Measurements from ENCODE around the gene THSD1. TPM values are rescaled to one million over a fixed set of nuclear protein-coding genes. Genes with fewer than 3 reads are reported as not detected.

THSD1 gene
- total RNA-seq, 4 donors from 2014 or later = 6.1 to 12.8 (median 7.9) TPM

GRCh38 chr13:52361225-52361624 lies 44.7 kb downstream of the THSD1 start:
- no peak for TF ChIP-seq CTCF (IDR thresholded peaks at IDR 0.05)
- no peak for TF ChIP-seq POLR2A (IDR thresholded peaks at IDR 0.05)
- 67 to 78% methylated on average over 4 of the region's 4 CpGs for WGBS, 2 donors
- Histone ChIP-seq H3K27me3 (no peaks in the 10 kb centered on the region), H3K27ac (no peak overlapping the region), H3K9me3 (no peaks in the 10 kb centered on the region), H3K4me1 (no peaks in the 10 kb centered on the region), H3K4me3 (replicated peaks in 1 of 3) (no peak overlapping the region), H3K36me3 (no peaks in the 10 kb centered on the region)
- no peak for DNase-seq
- intact Hi-C loops (cut with DNase I) = no loop called here

- Histone ChIP-seq H3K27me3 (no peaks in the 10 kb centered on the region), H3K4me1 (no peaks in the 10 kb centered on the region), H3K27ac (no peak overlapping the region), H3K36me3 (no peaks in the 10 kb centered on the region), H3K4me3 (replicated peaks in 1 of 3) (no peak overlapping the region), H3K9me3 (no peaks in the 10 kb centered on the region)
- DNase-seq = no peak
- 64 to 79% methylated on average over 4 of the region's 4 CpGs for whole genome bisulfite sequencing, 2 donors
- intact Hi-C loops (cut with DNase I) = no loop called here
- TF ChIP-seq CTCF (IDR thresholded peaks at IDR 0.05) (no peak), POLR2A (IDR thresholded peaks at IDR 0.05) (no peak)
Measured at GRCh38 chr13:52359534-52359933, 46.4 kb downstream of the THSD1 start.

- no peak overlapping the region for H3K4me3 ChIP-seq (replicated peaks in 1 of 3)
- 86 to 98% methylated on average over 2 of the region's 2 CpGs for WGBS, 2 donors
Measured at GRCh38 chr13:52356327-52356726, 49.6 kb downstream of the THSD1 start.

GRCh38 chr13:52353193-52353592 lies 52.8 kb downstream of the THSD1 start:
- Histone ChIP-seq H3K27me3 (no peaks in the 10 kb centered on the region), H3K4me1 (no peaks in the 10 kb centered on the region), H3K4me3 (replicated peaks in 1 of 3) (no peak overlapping the region), H3K36me3 (no peaks in the 10 kb centered on the region), H3K9me3 (no peaks in the 10 kb centered on the region), H3K27ac (no peak overlapping the region)
- intact Hi-C loops (cut with DNase I) = no loop called here
- no peak for DNase-seq
- TF ChIP-seq CTCF (IDR thresholded peaks at IDR 0.05) (no peak), POLR2A (IDR thresholded peaks at IDR 0.05) (no peak)
- WGBS, 2 donors = 61 to 76% methylated on average over 1 of the region's 1 CpG

More at GRCh38 chr13:52356327-52356726, 49.6 kb downstream of the THSD1 start:
- Histone ChIP-seq H3K27ac (no peak overlapping the region), H3K4me1 (no peaks in the 10 kb centered on the region), H3K27me3 (no peaks in the 10 kb centered on the region), H3K9me3 (no peaks in the 10 kb centered on the region), H3K36me3 (no peaks in the 10 kb centered on the region)
- intact Hi-C loops (cut with DNase I) = no loop called here
- DNase-seq = no peak
- TF ChIP-seq CTCF (IDR thresholded peaks at IDR 0.05) = no peak
- TF ChIP-seq POLR2A (IDR thresholded peaks at IDR 0.05) = no peak

- H3K4me3 ChIP-seq (replicated peaks in 1 of 3) = no peak overlapping the region
- no peaks in the 10 kb centered on the region for H3K36me3 ChIP-seq
- no peaks in the 10 kb centered on the region for H3K4me1 ChIP-seq
- no peak for DNase-seq
- WGBS, 2 donors = 82 to 87% methylated on average over 6 of the region's 6 CpGs
- intact Hi-C loops (cut with DNase I) = no loop called here
- H3K9me3 ChIP-seq = no peaks in the 10 kb centered on the region
- no peak overlapping the region for H3K27ac ChIP-seq
- TF ChIP-seq POLR2A (IDR thresholded peaks at IDR 0.05) = no peak
- TF ChIP-seq CTCF (IDR thresholded peaks at IDR 0.05) = no peak
- no peaks in the 10 kb centered on the region for H3K27me3 ChIP-seq
Measured at GRCh38 chr13:52348983-52349780, 56.8 kb downstream of the THSD1 start.
